Esophagus mucosa (tissue), 1 donor: ENCODE measurements around the gene LRRC9. TPM values are rescaled to one million over a fixed set of nuclear protein-coding genes. Genes with fewer than 3 reads are reported as not detected.
"Not testable (repeated sequence)": the region's sequence is repeated elsewhere in the genome, so short reads cannot be mapped to it uniquely, and the experiment has no call there.

ENCODE experiments used
- ATAC-seq: fragments of 200-7000 bp; cut with Tn5 transposase; one replicate; pipeline ENCODE4 v1.9.1; 2020
- total RNA-seq: library from RNA; stranded (reverse); gene quantifications from one replicate; pipeline ENCODE4 v1.2.4, GENCODE V29; 2023
- donor health status: DM: yes; HTN: yes; CAD: no.

The LRRC9 gene
- total RNA-seq, 1 donor from 2014 or later: 0.12 TPM

DNA sequence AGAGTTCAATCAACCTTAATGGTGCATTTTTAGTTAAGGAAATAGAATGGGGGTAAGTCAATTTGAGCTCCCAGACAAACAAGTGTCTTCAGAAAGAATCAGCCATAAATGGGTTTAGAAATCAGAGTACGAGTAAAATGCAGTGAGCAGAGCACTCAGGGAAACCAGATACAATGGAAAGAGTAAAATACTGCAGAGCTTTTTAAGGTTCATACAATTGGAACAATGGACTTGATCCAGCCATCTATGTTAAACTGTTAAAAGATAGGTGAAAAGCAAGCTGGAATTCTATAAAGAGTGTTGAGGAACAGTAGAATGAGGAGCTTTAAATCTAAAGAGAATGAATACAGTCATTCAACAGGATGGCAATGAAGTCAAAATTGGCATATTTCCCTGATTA is 147.9 kb downstream of the LRRC9 start:
- no peak for ATAC-seq

GRCh38 chr14:60079723-60080122 is 159.8 kb downstream of the LRRC9 start:
- no peak for ATAC-seq

GRCh38 chr14:60085085-60085484 is 165.1 kb downstream of the LRRC9 start:
- no peak for ATAC-seq

GRCh38 chr14:60085693-60086092 is 165.7 kb downstream of the LRRC9 start:
- no peak for ATAC-seq

- ATAC-seq: no peak
These were observed 167.7 kb downstream of the LRRC9 start for GRCh38 chr14:60087668-60088067.

GRCh38 chr14:60089221-60089620 is 169.3 kb downstream of the LRRC9 start:
- no peak for ATAC-seq

DNA sequence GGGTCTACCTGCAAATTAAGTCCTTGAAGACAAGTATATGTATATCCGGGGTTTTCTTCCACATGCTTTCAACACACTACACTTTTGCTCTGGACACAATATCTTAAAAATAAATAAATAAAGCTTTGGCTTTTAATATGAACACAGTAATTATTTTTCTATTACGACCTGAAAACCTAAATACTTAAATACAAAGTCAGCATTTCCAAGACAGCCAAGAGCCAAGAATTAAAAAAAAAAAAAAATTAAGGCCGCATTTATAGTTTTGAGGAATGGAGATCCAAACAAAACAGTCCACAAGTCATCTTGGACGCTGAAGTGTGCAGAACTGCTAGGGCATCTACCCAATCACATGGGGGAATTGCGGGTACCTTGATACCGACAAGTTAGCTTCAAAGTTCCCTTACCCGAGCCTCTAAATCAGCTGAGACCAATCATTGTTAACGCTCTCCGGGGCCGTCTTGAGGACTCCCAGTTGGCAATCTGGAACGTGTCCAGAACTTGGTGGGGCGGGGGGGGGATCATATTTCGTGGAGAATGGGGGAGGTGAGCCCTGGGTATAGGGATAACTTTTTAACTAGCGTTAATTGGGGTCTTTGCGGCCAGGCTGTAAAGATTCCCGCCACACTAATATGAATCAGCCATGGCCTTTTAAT is 171.0 kb downstream of the LRRC9 start:
- ATAC-seq: no peak

DNA sequence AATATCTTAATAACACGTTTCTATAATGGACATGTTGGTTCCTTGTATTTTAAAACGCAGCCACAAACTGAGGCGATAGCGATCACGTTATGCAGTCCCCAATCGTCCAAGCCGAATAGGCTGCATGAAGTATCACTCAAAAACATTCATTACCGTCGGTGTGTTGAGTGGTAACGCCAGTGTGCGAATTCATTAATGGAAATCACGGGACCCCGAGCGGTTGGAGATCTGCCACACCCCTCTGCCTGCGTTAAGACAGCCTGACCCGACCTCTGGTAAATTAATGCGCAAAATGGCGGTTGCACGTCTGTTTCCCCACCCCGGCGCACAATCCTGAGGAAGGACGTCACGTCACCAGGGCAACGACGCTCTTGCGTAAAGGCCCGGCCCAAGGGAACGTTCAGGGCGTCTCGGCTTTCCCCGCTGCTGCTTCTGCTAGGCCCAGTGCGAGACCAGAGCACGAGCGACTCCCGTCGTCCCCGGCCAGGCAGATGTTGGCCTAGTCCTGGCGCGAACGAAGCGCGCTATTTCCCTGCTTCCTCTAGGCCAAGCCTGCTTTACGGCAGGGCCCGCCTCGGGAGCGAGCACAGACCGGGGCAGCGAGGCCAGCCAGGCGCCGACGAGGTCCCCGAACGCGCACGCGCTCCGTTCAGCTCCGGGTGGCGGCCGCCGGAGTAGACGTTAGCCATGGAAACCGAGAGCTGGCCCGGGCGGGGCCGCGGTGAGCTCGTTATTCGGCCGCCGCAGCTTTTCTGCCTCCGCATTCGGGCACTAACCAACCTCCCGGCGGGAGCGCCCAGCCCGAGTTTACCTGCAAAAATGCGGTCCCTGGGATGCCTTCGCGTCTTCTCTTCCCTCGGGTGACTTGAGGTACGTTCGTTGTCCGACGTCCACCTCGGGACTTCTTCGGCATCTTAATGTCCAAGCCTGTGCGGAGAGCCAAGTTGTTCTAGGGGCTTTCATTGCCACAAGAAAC is 171.9 kb downstream of the LRRC9 start, which contains the start of gene PCNX4:
Gene PCNX4 (plus strand): TSS at position 374 of the 976 bp plus-strand sequence. CDS start 15,716 bp downstream, outside the sequence.
- peak; percentile 99 for ATAC-seq

DNA sequence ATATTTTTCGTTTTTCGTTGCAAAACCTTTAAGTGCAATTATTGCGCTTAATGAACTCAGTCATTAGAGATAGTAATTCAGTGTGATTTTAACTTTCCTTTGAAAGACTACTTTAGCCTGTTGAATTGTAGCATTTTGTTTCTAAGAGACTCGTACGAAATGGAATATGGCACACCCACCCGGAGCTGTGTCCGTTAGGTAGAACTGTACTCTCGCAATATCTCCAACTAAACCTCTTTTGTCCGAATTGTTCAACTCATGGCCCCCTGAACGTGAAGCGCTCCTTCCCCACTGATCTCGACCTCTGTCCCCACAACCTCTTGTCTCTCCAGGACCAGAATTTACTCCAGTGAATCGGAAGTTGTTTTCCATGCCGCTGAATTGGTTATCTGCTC is 172.6 kb downstream of the LRRC9 start:
- ATAC-seq: no peak

DNA sequence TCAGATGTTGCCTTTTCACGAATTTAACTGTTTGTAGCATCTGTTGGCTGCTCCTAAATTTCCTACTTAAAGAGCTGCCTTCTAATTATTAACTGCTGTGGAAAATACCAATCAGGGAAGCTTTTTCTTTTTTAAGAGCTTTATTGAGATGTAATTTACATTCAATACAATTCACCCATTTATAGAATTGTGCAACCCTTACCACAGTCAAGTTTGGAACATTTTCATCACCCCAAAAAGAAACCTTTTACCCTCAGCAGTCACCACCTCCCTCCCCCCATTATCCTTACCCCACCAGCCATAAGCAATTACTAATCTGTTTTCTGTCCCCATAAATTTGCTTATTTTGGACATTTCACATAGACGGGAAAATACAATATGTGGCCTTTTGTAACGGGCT is 173.1 kb downstream of the LRRC9 start:
- ATAC-seq: no peak

DNA sequence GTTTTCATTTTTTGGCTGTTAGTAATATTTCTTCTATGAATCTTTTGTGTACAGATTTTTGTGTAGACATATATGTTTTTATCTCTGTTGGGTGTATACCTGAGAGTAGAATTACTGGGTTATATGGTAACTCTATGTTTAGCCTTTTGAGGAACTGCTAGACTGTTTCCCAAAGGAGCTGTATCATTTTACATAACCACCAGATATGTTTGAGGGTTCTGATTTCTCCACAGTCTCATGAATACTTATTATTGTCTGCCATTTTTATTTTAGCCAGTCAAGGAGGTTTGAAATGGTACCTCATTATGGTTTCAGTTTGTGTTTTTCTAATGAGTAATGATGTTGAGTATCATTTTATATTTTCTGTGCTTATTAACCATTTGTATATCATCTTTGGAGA is 173.7 kb downstream of the LRRC9 start:
- ATAC-seq: no peak

DNA sequence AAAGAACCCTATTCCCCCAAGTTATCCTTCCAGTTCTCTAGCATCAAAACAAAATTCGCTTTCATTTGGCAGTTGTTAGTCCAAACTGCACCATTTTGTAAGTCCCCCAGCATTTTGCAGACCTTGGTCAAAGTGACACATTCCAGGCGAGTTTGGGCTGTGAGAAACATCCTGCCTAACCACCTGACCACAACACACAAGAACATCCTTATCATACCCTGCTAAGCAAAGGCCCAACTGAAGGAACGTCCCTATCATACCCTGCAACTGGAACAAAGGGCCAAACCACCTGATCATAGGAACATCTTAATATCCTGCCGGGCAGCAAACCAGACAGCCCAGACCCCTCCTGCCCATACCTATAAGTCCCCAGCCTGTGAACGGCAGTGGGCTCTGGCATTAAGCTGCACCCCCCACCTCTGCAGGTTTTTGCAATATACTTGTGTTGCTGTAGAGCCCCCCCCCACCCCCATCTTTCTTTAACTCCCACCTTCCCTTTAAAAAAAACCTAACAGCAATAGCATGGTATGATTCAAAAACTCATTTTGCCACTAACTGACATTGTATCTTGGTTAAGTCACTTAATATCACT is 174.5 kb downstream of the LRRC9 start:
- no peak for ATAC-seq

DNA sequence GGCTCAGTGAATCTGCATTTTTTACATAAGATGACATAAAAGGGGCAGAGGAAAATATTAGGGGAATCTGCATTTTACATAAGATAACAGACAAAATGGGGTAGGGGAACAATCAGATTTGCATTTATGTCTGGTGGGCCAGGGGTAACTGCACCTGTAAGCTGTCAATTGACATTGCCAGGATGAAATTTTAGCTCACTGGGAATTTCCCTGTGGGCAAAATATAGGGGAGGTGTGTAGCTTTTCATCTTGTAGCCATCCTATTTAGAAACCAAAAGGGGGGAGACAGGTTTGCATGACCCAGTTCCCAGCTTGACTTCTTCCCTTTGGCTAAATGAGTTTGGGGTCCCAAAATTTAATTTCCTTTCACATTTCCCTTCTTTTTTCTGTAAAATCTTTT is 175.3 kb downstream of the LRRC9 start:
- ATAC-seq: no peak

- ATAC-seq: no peak
These were observed 176.0 kb downstream of the LRRC9 start for GRCh38 chr14:60095781-60096450.

GRCh38 chr14:60097974-60098373 is 178.0 kb downstream of the LRRC9 start:
- no peak for ATAC-seq

GRCh38 chr14:60099855-60100254 is 179.9 kb downstream of the LRRC9 start:
- ATAC-seq: not testable (repeated sequence)

DNA sequence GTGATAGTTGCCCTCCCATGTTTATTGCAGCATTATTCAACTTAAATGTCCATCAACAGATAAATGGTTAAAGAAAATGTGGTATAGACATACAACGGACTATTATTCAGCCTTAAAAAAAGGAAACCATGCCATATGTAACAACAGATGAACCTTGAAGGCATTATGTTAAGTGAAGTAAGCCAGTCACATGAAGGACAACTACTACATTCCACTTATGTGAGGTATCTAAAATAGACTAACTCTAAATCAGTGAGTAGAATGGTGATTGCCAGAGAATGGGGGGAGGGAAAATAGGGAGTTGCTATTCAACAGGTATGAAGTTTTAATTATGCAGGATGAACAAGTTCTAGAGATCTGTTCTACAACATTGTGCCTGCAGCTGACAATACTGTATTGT is 181.8 kb downstream of the LRRC9 start:
- ATAC-seq: peak; percentile 36

- no peak for ATAC-seq
These were observed 182.4 kb downstream of the LRRC9 start for GRCh38 chr14:60102389-60102788.

DNA sequence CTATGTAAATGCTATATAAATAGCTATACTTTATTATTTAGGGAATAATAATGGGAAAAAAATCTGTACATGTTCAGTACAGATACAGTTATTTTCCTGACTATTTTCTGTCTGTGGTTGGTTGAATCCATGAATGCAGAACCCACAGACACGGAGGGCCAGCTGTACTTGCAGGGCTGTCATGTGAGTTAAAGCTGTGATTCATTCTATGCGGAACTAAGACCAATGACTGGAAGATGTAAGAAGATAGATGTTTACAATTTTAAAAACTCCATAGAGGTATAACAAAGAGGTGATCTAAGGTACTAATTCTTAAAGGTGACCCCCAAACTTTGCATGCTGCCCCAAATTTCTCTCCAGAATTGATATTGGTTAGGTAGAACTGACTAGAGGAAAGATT is 186.4 kb downstream of the LRRC9 start:
- no peak for ATAC-seq

DNA sequence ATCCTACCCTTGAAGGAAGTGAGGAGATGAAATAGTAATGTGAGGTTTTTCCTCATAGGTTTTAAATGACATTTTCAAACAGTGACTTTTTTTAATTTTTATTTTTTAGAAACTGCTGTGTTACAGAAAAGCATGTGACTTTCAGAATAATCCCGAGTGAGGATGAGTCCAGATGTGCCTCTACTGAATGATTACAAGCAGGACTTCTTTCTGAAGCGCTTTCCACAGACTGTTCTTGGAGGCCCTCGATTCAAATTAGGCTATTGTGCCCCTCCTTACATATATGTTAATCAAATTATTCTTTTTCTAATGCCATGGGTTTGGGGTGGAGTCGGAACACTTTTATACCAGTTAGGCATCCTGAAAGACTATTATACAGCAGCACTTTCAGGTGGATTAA is 187.5 kb downstream of the LRRC9 start:
- ATAC-seq: no peak

GRCh38 chr14:60111732-60112131 is 191.8 kb downstream of the LRRC9 start:
- no peak for ATAC-seq
